GM18861 (cell line): ENCODE measurements around the gene MAD1L1.
"Not testable (repeated sequence)": the region's sequence is repeated elsewhere in the genome, so short reads cannot be mapped to it uniquely, and the experiment has no call there.

ENCODE experiments used
- ATAC-seq: cut with Tn5 transposase; IDR thresholded peaks from one replicate; pipeline ENCODE4 v1.9.1; 2021; ENCODE audit not compliant: unreplicated experiment

Gene MAD1L1

GRCh38 chr7:1849351-1850041 is 383.2 kb downstream of the MAD1L1 start:
- no peak for ATAC-seq

- no peak for ATAC-seq
These were observed 383.8 kb downstream of the MAD1L1 start for GRCh38 chr7:1848911-1849311.

- ATAC-seq = no peak
These were observed 384.6 kb downstream of the MAD1L1 start for GRCh38 chr7:1848013-1848640.

DNA sequence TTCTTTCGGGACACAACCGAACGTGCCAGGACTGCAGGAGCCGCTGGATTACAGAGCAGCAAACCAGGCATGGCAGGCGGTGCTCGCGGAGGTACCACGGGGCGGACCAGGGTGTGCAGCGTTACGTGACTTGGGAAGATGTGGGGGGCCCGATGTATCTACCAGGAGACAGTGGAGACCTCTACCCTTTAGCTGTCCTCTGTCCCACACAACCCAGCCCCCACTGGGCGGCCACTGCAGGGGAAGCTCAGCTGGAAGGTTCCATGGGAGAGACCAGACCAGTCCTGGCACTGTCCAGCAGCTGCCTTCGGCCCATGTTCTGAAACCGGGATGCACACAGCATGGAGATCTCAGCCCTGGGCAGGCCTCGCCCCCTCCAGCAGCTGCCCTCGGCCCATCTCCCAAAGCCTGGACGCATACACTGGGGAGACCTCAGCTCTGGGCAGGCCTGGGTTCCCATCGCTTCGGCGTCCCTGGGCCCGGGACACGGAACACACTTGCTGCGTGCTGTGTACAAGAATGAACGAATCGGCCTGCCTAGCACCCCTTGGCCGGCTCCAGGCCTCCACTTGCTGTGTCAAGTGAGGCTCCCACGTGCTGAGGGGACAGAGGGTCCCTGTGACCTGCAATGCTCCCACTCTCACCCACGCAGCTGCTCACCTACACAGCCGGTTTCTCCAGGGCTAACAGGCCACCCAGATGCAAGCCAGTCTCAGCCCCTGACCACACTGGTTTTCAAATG is 385.3 kb downstream of the MAD1L1 start:
- no peak for ATAC-seq

- ATAC-seq = no peak
These were observed 386.2 kb downstream of the MAD1L1 start for GRCh38 chr7:1846331-1847065.

DNA sequence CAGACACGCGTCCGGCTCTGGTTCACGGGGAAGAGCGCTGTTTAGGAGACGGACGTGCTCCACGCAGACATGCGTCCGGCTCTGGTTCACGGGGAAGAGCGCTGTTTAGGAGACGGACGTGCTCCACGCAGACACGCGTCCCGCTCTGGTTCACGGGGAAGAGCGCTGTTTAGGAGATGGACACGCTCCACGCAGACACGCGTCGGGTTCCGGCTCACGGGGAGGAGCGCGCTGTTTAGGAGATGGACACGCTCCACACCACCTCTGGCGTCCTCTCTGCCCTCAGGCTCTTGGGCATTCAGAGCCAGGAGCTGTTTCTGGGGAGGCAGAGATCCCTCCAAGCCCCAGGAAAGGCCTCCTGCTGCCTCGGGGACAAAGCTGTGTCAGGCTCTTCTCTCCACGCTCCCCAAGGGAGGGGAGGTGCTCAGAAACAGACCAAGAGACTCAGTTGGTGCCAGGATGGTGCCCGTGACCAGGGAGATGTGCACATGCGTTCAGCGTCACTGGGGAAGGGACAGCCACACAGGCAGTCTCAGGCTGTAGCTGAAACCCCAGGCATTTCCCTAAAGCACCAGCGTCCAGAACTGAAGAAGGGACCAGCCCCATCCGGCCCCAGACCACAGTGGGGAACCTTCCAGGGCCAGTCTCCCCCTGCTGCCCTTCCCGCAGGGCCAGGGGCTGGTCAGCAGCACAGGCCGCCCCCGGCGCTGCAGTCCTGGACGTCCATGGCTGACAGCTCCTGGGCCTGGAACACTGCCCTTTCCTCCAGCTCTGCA is 387.0 kb downstream of the MAD1L1 start:
- ATAC-seq = no peak

DNA sequence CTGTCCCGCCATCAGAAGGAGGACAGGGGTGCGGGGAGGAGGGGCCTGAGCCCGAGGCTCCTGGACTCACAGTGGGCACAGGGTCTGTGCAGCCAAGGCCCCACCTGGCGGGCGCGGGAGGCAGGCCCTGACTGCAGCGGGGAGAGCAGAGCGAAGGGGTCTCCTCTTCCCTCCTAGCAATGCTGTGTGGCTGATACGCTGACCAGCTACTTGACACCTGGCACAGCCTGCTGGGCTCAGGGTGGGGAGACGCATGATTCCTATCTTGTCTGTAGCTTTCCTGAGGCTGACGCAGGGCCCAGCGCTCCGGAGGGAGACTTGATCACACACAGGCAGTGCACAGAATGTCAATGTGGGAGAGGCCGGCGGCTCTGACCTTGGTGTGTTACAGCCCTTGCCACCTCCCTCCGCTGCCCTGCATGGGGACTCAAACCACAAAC is 387.8 kb downstream of the MAD1L1 start:
- ATAC-seq = no peak

DNA sequence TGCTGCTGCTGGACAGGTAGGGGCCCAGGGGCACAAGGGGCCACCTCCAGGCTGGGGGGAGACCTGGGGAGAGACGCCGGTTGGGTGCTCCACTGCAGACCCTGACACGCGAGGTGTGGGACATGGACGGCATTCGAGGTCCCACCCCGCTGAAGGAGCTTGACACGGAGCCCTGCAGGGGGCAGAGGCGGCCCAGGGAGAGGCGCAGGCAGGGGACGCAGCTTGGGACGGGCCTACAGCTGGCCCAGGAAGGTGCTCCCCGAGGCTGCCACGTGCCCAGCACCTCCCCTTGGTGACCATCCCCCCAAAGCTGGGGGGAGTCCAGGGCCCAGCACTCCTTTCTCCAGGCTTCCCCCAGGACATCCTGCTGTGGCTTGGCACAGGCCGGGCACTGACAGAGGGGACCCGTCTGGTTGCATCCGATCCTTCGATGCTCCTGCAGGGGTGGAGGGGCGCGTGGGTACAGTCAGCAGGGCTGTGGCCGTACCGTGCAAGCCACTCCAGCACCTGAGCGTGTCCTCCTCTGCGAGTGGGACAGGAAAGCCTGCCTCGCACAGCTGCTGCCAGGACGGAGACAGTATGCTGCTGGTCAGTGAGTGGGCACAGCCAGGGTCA is 388.3 kb downstream of the MAD1L1 start:
- ATAC-seq = no peak

GRCh38 chr7:1843921-1844335 is 388.8 kb downstream of the MAD1L1 start:
- no peak for ATAC-seq

- ATAC-seq = no peak
These were observed 389.4 kb downstream of the MAD1L1 start for GRCh38 chr7:1843271-1843861.

- ATAC-seq = no peak
These were observed 390.2 kb downstream of the MAD1L1 start for GRCh38 chr7:1842321-1843221.

- not testable (repeated sequence) for ATAC-seq
These were observed 391.3 kb downstream of the MAD1L1 start for GRCh38 chr7:1841286-1842021.

GRCh38 chr7:1840744-1841143 is 392.0 kb downstream of the MAD1L1 start:
- ATAC-seq = not testable (repeated sequence)

DNA sequence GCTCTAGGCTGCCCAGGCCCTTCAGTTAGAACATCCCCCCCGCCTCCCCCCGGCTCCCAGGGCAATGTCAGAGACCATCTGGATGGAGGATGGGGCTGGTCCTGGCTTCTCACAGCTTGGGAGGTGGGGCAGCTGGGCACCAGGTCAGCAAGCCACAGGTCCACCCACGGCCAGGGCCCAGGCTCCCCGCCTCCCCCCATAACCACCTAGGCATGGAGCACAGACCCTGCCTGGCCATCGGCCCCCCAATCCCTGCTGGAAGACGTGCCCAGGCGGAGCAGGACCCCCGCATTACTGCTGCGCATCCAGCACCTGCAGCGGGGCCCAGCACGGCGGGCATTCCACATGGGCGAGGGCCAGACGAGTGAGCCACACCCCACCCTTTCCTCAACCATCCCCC is 393.0 kb downstream of the MAD1L1 start:
- ATAC-seq = no peak

DNA sequence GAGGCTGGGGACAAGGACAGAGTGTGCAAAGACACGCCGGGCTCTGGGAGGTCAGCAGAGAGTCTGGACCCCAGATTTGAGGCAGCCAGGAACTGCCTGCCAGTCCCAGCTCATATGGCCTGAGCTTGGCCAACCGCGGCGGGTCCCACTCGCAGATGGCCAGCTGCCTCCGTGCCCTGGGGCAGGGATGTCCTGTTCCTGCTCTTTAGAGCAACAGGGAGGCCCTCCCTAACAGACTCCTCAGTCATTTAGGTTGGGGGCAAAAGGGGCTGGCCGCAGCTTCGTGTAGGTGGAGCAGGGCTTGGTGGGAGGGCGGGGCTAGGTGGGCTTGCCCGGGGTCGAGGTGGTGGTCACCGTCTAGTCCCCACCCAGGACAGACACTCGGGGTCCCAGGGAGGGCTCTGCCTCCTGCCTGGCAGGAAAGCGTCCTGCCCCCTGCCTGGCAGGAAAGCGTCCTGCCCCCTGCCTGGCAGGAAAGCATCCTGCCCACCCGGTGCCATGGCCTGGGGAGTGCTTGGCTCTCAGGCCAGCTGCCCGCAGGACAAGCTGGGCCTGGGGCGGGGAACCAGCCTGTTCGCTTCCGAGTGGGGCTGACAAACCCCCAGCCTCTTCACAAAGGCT is 393.7 kb downstream of the MAD1L1 start:
- not testable (repeated sequence) for ATAC-seq

DNA sequence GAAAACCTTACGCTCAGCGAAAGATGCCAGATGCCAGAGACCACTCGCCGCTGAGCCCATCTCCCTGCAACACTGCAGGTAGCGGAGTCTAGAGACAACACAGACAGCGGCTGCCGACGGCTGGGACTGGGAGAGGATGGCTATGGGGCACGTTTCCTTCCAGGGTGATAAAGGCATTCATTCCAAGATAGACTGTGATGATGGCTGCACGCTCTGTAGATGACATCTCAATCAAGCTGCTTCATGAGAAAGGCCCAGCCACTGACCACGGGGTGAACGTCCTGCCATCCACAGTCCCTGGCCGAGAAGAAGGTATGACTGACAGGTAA is 394.2 kb downstream of the MAD1L1 start:
- ATAC-seq = not testable (repeated sequence)

- not testable (repeated sequence) for ATAC-seq
These were observed 394.8 kb downstream of the MAD1L1 start for GRCh38 chr7:1837696-1838543.
